DMS53 treated with DMSO at 0.1 percent for 48 hours (cell line): ENCODE results near the gene CACNB3.

Experiments
- DNase-seq: peaks from one replicate; lab custom pipeline; 2025; ENCODE audit not compliant: unreplicated experiment; lab: John Stamatoyannopoulos, UW

Gene CACNB3

DNA sequence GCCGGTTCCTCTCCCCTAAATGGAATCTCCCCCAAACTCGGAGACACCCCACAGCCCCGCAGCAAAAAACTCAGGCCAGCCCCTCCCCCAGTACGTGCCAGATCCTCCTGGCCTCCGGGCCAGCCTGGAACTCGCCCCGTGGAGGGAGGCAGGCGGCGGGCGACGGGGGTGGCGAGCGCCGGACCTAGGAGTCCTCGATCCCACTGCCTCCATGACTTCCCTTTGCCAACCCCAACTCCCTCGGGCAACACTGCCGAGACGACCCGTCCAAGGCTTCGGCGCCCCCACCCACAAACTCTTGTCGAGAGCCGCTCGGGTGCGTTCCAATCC lies 29.8 kb upstream of the CACNB3 start:
- no peak for DNase-seq

GRCh38 chr12:48788854-48789775 lies 29.2 kb upstream of the CACNB3 start, which contains the start of gene ADCY6:
Gene ADCY6 (minus strand): TSS chr12:48789089. CDS start chr12:48783434, 5,655 bp downstream.
- peak; percentile 61 for DNase-seq

GRCh38 chr12:48789858-48790326 lies 28.4 kb upstream of the CACNB3 start:
- DNase-seq: no peak

DNA sequence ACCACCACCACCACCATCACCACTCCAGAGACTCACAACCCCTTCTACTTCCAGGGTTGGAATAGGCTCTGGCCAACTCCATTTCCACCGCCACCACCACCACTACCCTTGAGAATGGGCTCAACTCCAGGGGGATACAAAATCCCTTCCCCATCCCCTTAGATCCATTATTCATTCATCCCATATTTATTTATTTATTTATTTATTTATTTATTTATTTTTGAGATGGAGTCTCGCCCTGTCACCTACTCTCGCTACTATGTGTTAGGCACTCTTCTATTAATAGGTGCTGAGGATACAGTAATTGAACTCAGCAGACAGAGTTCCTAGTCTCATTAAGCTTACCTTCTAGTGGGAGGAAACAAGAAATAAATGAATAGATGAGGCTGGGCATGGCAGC lies 24.6 kb upstream of the CACNB3 start:
- no peak for DNase-seq

DNA sequence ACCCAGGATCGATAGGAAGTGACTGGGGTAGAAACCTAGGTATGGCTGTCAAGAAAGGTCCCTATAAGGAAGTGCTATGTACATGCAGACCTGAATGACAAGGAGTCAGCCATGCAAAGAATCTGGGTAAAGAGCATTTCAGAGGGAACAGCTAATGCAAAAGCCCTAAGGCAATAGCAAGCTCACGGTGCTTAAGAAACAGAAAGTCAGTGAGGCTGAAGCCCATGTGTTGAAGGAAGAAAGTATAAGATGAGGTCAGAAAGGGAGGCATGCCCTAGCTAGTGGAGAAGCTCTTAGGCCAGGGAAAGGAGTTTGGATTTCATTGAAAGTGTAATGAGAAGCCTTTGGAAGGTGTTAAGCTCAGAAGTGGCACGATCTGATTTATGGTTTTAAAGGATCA lies 23.4 kb upstream of the CACNB3 start:
- no peak for DNase-seq

DNA sequence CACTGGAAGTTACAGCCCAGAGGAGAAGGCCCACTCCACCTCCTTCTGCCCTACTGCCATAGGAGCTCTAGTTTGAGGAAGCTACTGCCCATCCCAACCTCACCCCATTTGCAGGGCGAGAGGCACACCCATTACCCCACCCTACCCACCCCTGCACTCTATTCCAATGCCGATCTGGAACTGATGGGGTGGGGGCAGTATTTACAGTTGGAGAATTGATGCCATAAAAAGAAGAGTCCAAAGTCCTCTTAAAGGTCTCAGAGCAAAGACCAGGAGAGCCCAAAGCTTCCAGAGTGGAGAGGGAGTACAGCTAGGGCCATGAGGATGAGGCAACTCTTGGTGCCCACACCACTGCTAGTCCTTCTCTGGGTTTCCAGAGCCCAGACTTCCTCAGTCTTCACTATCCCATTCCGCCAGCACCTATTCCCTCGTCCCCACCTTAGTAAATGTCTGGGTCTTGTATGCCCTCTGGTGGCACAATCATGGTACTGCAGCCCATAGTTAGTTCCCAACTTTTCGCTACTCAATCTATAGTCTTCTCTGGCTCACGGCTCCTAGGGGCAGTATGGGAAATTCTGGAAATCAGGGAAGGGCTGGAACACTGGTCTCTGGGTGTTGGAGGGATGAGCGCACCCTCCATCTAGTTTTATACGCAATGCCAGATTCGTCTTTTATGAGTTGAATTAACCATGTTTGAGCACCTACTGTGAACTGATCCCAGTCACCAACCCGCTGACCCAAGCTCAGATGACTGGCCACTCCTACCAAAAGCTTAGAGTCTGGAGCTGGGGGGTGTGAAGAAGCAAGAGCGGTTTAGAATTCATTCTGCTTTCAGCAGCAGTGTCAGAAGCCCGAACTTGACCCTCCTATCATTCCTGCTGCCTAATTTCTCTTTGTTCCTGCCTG lies 22.5 kb upstream of the CACNB3 start:
- DNase-seq: peak; percentile 78

DNA sequence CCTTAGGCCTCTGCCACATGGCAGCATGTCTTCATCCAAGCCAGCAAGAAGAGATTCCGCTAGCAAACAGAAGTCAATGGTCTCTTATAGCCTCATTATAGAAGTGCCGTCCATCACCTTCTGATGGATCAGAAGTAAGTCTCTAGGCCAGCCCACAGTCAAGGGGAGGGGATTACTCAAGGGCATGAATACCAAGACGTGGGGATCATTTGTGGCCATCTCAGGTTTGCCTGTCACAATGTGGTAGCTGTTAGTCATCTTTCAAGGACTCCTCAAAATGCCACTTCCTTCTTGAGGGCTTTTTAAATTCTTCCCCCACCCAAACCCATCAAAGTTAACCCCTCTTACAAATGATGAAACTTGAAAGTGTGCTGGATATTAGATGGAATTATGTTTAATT lies 21.3 kb upstream of the CACNB3 start:
- DNase-seq: no peak

DNA sequence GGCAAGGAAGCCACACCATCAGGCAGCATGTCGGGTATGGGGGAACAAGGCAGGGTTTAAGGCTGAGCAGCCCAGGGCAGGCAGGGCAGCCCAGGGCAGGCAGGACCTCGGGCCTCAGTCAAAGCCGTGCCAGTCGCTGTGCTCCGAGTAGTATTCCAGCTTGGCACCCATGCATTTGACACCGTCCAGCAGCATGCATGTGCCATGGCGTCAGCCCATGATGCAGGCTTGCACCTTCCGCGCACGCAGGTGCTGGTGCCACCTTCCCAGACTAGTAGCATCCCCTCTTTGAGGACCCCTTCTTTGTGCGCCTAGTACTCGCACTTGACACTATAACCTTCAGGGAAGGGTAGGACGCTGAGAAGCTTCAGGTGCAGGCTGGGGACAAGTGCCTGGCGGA lies 17.8 kb upstream of the CACNB3 start:
- no peak for DNase-seq

DNA sequence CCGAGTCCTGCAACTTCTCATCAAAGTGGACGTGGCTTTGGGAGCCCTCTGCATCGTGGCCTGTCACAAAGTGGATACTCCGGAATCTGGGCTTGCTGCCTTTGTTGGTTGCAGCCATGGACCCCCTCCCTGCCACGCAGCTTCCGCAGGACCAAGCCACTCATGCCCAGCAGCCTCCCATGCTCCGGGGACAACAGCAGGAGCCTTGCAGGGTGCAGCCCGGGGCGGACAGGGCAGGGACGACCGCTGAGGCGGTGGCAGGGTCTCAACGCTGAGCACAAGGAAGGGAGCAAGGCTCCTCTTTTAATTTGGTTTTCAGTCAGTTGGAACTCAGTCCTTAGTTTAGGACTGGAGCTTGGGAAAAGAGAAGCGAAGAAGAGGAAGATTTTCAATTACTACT lies 17.3 kb upstream of the CACNB3 start:
- no peak for DNase-seq

DNA sequence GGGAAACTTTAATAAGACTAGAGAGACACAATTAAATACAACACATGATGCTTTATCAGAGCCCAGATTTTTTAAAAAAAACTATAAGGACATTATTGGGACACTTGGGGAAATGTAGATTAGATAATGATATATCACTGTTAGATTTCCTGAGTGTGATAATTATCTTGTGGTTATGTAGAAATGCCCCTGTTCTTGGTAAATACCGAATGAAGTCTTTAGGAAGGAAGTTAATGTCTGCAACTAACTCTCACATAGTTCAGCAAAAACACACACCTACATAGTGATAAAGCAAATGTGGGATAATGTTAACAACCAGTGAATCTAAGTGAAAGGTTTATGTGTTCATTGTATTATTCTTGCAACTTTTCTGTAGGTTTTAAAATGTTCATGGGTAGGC lies 14.6 kb upstream of the CACNB3 start:
- DNase-seq: no peak

DNA sequence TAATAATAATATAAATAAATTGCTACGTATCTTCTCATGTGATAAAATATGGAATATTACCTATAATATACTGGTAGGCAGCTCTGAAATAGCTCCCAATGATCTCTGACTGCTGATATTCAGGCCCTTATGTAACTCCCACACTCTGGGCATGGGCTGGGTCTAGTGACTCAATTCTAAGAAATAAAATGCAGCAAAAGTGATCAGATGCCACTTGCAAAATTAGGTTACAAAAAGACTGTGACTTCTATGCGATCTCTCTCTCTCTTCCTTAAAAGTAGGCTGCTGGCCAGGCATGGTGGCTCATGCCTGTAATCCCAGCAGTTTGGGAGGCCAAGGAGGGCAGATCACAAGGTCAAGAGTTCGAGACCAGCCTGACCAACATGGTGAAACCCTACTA lies 10.3 kb upstream of the CACNB3 start:
- no peak for DNase-seq

DNA sequence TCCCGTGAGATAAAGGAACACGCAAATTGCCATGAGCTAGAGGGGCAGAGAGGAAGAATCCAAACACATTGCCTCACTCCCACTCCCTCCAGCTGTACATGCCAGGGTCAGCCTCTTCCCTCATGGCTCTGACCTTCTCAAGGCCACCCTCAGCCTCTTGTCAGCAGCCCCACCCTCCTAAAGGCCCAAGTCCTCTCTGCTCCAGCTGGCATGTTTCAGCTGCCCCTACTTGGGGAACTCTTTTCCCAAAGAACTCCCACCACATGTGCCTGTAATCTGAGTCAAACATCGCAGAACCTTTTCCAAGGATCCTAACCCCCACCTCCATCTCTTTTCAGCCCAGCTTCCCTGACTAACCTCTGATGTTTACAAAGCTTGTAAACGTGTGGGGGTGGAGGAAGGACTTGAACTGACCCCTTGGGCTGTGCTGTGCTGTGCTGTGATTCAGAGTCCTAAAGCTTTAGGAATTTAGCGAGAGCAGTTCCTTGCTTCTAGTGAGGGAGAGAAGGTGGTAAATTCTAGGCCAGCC lies 7.3 kb upstream of the CACNB3 start:
- DNase-seq: no peak

- no peak for DNase-seq
Measured at GRCh38 chr12:48811437-48812090, 6.7 kb upstream of the CACNB3 start.

GRCh38 chr12:48812389-48812788 lies 5.9 kb upstream of the CACNB3 start:
- no peak for DNase-seq

- no peak for DNase-seq
Measured at GRCh38 chr12:48813465-48814261, 4.6 kb upstream of the CACNB3 start.

DNA sequence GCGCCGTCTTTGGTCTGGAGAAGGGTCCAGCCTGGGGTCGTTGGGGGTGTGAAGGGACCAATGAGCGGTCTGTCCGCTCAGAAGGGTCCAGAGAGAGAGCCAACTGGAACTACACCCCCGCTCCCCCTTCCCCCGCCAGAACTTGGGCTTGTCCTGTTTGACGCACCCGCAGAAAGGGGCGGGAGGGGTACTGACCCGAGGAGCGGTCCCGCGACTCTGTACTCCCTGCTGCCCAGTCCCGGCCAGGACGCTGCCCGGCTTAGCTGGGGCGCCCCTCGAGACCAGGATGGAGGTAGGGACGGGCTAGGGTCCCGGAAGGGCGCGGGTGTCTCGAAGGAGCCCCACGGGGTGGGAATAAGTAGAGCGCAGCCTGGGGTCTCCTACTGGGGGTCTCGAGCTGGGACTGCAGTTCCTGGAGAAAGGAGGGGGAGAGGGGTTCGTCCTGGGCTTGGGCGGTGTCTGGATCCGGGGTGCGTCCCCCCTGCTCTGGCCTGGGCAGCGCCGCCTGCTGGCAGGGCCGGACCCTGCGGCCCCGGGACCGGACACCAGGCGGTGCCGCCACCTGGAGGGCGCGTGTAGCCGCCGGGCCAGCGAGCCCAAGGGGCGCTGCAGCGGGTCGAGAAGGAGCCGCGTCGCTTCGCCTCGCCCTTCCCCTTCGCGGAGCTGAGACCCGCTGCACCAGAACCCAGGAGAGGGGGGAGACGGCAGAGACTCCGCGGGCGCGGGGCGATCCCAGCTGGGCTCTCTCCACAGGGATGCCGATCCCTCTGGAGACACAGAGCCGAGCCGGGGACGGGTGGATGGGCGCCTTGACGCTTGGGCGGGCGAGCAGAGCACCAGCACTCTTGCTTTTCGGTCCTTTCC lies 3.8 kb upstream of the CACNB3 start:
- peak; percentile 45 for DNase-seq

DNA sequence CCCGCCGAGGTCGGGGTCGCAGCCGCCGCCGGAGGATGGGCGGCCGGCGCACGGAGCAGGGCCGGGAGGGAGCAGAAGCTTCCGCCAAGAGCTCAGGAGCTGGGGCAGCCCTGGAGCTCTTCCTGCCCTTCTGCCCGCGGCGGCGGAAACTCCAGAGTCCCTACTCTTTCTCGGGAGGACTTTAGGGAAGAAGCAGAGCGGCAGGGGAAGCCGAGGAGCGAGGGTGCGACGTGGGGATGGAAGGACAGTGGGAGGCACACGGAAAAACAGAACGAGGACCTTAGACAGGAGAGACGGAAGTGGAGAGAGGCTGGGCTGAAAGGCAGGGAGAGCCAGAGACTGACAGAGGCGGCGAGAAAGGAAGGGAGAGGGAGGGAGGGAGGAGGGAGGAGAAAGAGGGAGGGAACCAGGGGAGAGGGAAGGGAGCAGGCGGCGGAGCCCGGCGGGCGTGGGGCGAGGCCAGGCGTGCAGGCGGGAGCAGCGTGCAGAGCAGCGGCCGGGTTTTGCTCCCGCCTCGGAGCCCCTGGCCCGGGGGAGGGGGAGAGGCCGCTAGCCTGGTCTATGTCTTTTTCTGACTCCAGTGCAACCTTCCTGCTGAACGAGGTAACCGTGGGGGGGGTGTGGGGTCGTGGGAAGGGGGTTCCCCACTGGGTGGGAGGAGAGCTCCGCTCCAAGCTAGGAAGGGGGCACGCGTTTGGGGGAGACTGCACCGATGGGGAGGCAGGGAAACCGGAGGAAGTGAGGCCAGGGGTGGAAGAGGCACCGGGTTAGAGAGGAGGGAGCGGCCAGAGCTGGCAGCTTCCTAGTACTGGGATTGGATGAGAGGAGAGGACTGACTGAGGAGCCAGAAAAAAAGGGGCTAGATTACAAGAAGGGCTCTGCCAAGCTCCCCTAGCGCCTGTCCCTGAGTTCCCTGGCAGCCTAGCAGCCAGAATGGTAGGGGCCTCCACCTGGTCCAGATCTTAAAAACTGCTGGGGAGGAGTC lies 2.9 kb upstream of the CACNB3 start:
- DNase-seq: peak; percentile 80
